ENCODE results near the gene TNFSF9. TPM values are rescaled to one million over a fixed set of nuclear protein-coding genes. Genes with fewer than 3 reads are reported as not detected.

TNFSF9 gene
- polyA plus RNA-seq, 1 of the 3 experiments (the other 2 are of a cell fraction) = 10.7 TPM

GRCh38 chr19:6482343-6482686 lies 48.5 kb upstream of the TNFSF9 start (continued):
- TF ChIP-seq, protein P1, sequence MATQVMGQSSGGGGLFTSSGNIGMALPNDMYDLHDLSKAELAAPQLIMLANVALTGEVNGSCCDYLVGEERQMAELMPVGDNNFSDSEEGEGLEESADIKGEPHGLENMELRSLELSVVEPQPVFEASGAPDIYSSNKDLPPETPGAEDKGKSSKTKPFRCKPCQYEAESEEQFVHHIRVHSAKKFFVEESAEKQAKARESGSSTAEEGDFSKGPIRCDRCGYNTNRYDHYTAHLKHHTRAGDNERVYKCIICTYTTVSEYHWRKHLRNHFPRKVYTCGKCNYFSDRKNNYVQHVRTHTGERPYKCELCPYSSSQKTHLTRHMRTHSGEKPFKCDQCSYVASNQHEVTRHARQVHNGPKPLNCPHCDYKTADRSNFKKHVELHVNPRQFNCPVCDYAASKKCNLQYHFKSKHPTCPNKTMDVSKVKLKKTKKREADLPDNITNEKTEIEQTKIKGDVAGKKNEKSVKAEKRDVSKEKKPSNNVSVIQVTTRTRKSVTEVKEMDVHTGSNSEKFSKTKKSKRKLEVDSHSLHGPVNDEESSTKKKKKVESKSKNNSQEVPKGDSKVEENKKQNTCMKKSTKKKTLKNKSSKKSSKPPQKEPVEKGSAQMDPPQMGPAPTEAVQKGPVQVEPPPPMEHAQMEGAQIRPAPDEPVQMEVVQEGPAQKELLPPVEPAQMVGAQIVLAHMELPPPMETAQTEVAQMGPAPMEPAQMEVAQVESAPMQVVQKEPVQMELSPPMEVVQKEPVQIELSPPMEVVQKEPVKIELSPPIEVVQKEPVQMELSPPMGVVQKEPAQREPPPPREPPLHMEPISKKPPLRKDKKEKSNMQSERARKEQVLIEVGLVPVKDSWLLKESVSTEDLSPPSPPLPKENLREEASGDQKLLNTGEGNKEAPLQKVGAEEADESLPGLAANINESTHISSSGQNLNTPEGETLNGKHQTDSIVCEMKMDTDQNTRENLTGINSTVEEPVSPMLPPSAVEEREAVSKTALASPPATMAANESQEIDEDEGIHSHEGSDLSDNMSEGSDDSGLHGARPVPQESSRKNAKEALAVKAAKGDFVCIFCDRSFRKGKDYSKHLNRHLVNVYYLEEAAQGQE (IDR thresholded peaks at IDR 0.05; ENCODE audit: low read depth, low read length) = no peak
- TF ChIP-seq SMC3 (IDR thresholded peaks at IDR 0.05; ENCODE audit: low read depth, low read length) = no peak

GRCh38 chr19:6483235-6483634 lies 47.6 kb upstream of the TNFSF9 start:
- 41% methylated on average over 3 of the region's 3 CpGs for WGBS (ENCODE audit: low lambda C conversion rate)
- Histone ChIP-seq H3K27ac (ENCODE audit: low read depth in 2 of 2, low read length in 1 of 2) (no peak overlapping the region), H3K9me2 (no peaks in the 10 kb centered on the region), H3K27me3 (ENCODE audit: insufficient read depth) (no peaks in the 10 kb centered on the region; the same call in 1 of the 2 replicates), H3K4me2 (no peak overlapping the region), H3K9me3 (no peaks in the 10 kb centered on the region), H3F3A (replicated peaks; ENCODE audit: insufficient read depth) (no peaks in the 10 kb centered on the region), H3K79me2 (ENCODE audit: insufficient read depth) (no peaks in the 10 kb centered on the region), H3K36me3 (replicated peaks in 1 of 2; ENCODE audit: control insufficient read depth in 1 of 2, insufficient read depth in 2 of 2, low read length in 1 of 2) (no peaks in the 10 kb centered on the region), H4K20me1 (ENCODE audit: insufficient read depth) (no peaks in the 10 kb centered on the region), H3K4me3 (ENCODE audit: low read depth in 2 of 2, low read length in 1 of 2) (no peak overlapping the region), H3K9ac (no peak overlapping the region), H2AFZ (ENCODE audit: low read depth) (no peak overlapping the region), H3K4me1 (ENCODE audit: control insufficient read depth in 1 of 2, insufficient read depth in 2 of 2, low read depth in 1 of 2, low read length in 1 of 2) (no peaks in the 10 kb centered on the region)
- CTCF ChIA-PET = interaction anchor here (1.6 kb wide), 1 partner anchor 17 kb away, joined by 3 read pairs; no protein-coding TSS in a partner anchor
- POLR2A ChIA-PET = no interaction called here
- DNase-seq = no peak
- TF ChIP-seq NRF1 (IDR thresholded peaks at IDR 0.05; ENCODE audit: low read depth, low read length) (no peak), EP300 (IDR thresholded peaks at IDR 0.05; ENCODE audit: borderline replicate concordance in 1 of 2, low read depth in 1 of 2, low read length in 1 of 2) (no peak), CTCF (IDR thresholded peaks at IDR 0.05) (no peak), SMC3 (IDR thresholded peaks at IDR 0.05; ENCODE audit: low read depth, low read length) (no peak), ELF1 (IDR thresholded peaks at IDR 0.05) (no peak), EZH2phosphoT487 (IDR thresholded peaks at IDR 0.05; ENCODE audit: borderline replicate concordance, low read depth) (no peak), RCOR1 (IDR thresholded peaks at IDR 0.05; ENCODE audit: low read length) (no peak), POLR2AphosphoS5 (IDR thresholded peaks at IDR 0.05; ENCODE audit: low read depth, low read length) (no peak), RFX5 (IDR thresholded peaks at IDR 0.05; ENCODE audit: low read length) (no peak), NFIC (IDR thresholded peaks at IDR 0.05; ENCODE audit: borderline replicate concordance) (no peak), ZBTB33 (IDR thresholded peaks at IDR 0.05; ENCODE audit: borderline replicate concordance, low read depth) (no peak)
- TF ChIP-seq, protein P2, sequence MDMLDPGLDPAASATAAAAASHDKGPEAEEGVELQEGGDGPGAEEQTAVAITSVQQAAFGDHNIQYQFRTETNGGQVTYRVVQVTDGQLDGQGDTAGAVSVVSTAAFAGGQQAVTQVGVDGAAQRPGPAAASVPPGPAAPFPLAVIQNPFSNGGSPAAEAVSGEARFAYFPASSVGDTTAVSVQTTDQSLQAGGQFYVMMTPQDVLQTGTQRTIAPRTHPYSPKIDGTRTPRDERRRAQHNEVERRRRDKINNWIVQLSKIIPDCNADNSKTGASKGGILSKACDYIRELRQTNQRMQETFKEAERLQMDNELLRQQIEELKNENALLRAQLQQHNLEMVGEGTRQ (IDR thresholded peaks at IDR 0.05; ENCODE audit: borderline replicate concordance, low read depth, low read length) = no peak
- TF ChIP-seq, protein P1 (IDR thresholded peaks at IDR 0.05; ENCODE audit: low read depth, low read length) = no peak
- TF ChIP-seq, protein P3, sequence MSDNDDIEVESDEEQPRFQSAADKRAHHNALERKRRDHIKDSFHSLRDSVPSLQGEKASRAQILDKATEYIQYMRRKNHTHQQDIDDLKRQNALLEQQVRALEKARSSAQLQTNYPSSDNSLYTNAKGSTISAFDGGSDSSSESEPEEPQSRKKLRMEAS (IDR thresholded peaks at IDR 0.05; ENCODE audit: low read depth) = no peak
- TF ChIP-seq, protein P4, sequence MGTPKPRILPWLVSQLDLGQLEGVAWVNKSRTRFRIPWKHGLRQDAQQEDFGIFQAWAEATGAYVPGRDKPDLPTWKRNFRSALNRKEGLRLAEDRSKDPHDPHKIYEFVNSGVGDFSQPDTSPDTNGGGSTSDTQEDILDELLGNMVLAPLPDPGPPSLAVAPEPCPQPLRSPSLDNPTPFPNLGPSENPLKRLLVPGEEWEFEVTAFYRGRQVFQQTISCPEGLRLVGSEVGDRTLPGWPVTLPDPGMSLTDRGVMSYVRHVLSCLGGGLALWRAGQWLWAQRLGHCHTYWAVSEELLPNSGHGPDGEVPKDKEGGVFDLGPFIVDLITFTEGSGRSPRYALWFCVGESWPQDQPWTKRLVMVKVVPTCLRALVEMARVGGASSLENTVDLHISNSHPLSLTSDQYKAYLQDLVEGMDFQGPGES (IDR thresholded peaks at IDR 0.05; ENCODE audit: low read depth, low read length) = no peak

Data from SK-N-SH (cell line).